ENCODE measurements around the gene PDZD2.
"Not testable (repeated sequence)": the region's sequence is repeated elsewhere in the genome, so short reads cannot be mapped to it uniquely, and the experiment has no call there.

PDZD2 gene

GRCh38 chr5:32055891-32056866 lies 417.2 kb downstream of the PDZD2 start:
- no peak for DNase-seq

DNA sequence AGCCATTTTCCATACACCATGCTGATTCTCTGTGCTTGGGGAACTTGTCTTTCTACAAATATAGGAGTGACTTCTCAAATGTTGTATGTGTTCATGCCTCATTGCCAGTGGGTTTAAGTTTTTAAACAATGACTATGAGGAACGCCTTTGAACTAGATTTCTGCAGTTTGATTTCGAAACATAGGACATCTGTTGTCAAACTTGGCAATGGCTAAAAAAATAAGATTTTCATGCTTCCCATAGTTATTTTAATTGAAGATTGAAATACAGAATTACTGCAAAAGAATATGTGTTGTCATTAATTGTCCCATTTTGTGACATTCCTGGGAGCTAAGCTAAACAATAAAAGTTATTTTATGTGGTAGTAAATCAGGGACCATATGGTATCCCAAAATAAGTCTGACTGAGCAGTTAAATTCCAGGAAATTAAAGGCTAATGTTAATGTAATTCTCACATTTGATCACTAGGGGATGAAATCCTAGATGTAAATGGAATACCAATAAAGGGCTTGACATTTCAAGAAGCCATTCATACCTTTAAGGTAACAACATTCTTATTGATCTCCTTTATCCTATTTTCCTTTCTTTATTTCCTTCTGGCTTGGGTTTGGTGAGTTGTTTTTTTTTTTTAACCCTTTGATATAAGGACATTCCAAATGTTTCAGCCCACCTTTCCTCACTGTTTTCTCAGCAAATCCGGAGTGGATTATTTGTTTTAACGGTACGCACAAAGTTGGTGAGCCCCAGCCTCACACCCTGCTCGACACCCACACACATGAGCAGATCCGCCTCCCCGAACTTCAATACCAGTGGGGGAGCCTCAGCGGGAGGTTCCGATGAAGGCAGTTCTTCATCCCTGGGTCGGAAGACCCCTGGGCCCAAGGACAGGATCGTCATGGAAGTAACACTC lies 418.5 kb downstream of the PDZD2 start:
- peak in 1 of 2 experiments; percentile 3 for DNase-seq

GRCh38 chr5:32058101-32058500 lies 419.2 kb downstream of the PDZD2 start:
- no peak for DNase-seq

- no peak for DNase-seq
Measured at GRCh38 chr5:32058997-32059396, 420.1 kb downstream of the PDZD2 start.

DNA sequence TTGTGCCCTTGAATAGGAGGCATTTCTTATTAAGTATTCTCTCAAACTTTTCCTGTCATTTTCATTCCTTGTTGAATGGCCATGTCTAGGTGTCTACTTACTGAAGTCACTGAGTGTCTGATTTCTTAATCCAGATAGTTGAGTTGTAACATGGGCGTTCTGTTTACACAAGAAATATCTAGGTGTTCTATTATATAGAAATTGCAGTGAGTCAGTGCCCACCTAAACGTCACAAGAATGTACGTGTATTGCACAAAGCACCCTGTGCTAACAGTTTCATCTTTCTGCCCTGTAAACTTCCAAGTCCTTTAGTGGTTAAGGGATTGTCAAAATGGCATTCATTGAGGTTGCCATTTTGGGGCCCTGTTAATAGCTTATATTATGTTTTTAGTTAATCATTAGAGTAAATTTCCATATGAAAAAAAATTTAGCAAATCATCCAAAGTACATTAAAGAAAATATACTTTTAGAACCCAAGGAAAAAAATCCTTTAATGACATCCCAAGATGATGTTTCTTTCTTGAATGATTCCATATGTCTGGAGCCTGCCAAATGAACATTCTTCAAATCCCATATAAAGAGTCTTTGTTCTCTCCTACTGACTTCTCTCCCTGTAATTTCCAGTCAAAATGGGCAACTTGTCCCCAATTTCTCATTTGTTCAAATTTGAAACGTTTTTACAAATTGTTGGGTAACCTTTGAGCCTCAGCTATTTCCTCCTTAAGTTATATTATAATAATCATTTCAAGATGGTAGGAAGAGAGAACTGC lies 421.0 kb downstream of the PDZD2 start:
- DNase-seq = no peak

DNA sequence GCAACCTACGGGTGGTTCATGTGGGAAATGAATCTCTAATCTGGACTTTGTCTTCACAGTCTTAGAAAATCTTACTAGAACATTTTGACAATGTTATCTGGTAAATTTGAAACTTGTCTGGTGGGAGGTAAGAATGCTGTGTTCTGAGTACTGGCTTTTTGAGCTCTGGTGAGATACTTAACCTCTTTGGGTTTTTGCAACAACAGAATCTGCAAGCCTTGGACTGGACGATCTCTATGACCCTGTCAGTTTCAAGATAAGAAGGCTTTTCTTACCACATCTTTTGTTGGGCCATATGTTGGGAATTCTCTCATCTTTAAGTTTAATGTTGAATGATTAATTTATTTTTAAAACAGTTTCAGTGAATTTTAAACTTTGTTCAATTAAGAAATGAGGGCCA lies 422.3 kb downstream of the PDZD2 start:
- no peak for DNase-seq

- no peak for DNase-seq
Measured at GRCh38 chr5:32066448-32066847, 427.5 kb downstream of the PDZD2 start.

- DNase-seq = no peak
Measured at GRCh38 chr5:32067774-32068470, 429.0 kb downstream of the PDZD2 start.

DNA sequence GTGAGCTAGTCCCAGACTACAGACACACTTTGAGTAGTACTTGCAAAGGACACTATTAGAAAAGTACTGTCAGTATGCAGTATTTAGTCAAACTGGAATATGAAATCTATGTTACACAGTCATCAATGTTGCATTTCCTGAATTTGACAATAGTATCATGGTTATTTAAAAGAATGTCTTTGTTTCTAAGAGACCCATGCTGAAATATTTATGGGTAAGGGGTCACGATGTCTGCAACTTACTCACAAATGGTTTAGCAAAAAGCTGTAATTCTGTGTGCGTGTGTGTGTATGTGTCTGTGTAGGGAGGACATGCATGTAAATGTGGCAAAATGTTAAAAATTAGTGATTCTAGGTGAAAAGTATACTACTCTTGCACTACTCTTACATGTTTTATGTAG lies 429.6 kb downstream of the PDZD2 start:
- DNase-seq = no peak

- no peak for DNase-seq
Measured at GRCh38 chr5:32069396-32069795, 430.5 kb downstream of the PDZD2 start.

- DNase-seq = no peak
Measured at GRCh38 chr5:32071351-32071944, 432.5 kb downstream of the PDZD2 start.

GRCh38 chr5:32072054-32072453 lies 433.1 kb downstream of the PDZD2 start:
- no peak for DNase-seq

DNA sequence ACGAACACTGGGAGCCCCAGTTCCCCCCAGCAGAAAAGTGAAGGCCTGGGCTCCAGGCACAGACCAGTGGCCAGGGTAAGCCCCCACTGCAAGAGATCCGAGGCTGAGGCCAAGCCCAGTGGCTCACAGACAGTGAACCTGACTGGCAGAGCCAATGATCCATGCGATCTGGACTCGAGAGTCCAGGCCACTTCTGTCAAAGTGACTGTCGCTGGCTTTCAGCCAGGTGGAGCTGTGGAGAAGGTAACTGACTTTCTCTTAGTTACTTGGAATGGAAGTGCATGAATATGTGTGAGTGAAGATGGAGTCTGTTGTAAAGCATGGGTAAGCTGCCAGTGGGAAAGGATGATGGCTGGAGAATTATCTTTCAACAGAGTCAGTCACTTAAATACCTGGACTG lies 435.5 kb downstream of the PDZD2 start:
- no peak for DNase-seq

GRCh38 chr5:32076699-32077695 lies 438.1 kb downstream of the PDZD2 start:
- peak; percentile 26 to 43 for DNase-seq

- DNase-seq = not testable (repeated sequence)
Measured at GRCh38 chr5:32078855-32079254, 439.9 kb downstream of the PDZD2 start.

GRCh38 chr5:32080565-32080964 lies 441.6 kb downstream of the PDZD2 start:
- DNase-seq = not testable (repeated sequence)

- no peak for DNase-seq
Measured at GRCh38 chr5:32082701-32083100, 443.8 kb downstream of the PDZD2 start.

GRCh38 chr5:32083981-32084430 lies 445.1 kb downstream of the PDZD2 start:
- DNase-seq = no peak

DNA sequence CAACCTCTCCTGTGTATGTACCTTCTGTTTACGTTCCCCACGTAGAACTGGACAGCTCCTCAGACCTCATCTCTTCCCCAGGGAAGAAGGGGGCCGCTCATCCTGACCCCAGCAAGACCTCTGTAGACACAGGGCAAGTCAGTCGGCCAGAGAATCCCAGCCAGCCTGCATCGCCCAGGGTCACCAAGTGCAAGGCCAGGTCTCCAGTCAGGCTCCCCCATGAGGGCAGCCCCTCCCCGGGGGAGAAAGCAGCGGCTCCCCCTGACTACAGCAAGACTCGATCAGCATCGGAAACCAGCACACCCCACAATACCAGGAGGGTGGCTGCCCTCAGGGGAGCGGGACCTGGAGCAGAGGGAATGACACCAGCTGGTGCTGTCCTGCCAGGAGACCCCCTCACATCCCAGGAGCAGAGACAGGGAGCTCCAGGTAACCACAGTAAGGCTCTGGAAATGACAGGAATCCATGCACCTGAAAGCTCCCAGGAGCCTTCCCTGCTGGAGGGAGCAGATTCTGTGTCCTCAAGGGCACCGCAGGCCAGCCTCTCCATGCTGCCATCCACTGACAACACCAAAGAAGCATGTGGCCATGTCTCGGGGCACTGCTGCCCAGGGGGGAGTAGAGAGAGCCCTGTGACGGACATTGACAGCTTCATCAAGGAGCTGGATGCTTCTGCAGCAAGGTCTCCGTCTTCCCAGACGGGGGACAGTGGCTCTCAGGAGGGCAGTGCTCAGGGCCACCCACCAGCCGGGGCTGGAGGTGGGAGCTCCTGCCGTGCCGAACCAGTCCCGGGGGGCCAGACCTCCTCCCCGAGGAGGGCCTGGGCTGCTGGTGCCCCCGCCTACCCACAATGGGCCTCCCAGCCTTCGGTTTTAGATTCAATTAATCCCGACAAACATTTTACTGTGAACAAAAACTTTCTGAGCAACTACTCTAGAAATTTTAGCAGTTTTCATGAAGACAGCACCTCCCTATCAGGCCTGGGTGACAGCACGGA lies 448.5 kb downstream of the PDZD2 start:
- DNase-seq = no peak
